Esophagus (tissue), 2 donors: ENCODE results near the gene AFF1. TPM values are rescaled to one million over a fixed set of nuclear protein-coding genes. Genes with fewer than 3 reads are reported as not detected.
"Not testable (repeated sequence)": the region's sequence is repeated elsewhere in the genome, so short reads cannot be mapped to it uniquely, and the experiment has no call there.

ENCODE experiments used
- H3K27ac ChIP-seq, 2 donors: one replicate each; pipeline ENCODE4 v1.5.1; 2013; ENCODE audit warnings: low read depth in 2 of 2, mild to moderate bottlenecking in 2 of 2, inconsistent platforms in 1 of 2, low read length in 1 of 2, moderate library complexity in 1 of 2
- H3K27me3 ChIP-seq, 2 donors: one replicate each; pipeline ENCODE4 v1.6.1; 2013; ENCODE audit warnings: low read length in 2 of 2, control low read depth in 1 of 2, mild to moderate bottlenecking in 1 of 2; ENCODE audit not compliant: insufficient read depth in 2 of 2, control insufficient read depth in 1 of 2
- H3K36me3 ChIP-seq, 2 donors: one replicate each; pipeline ENCODE4 v1.6.1; 2013; ENCODE audit warnings: low read length in 1 of 2; ENCODE audit not compliant: control insufficient read depth in 2 of 2, insufficient read depth in 2 of 2
- H3K4me1 ChIP-seq, 2 donors: one replicate each; pipeline ENCODE4 v1.6.1; 2013; ENCODE audit warnings: low read length in 1 of 2; ENCODE audit not compliant: control insufficient read depth in 2 of 2, insufficient read depth in 2 of 2
- H3K4me3 ChIP-seq, 2 donors: one replicate each; pipeline ENCODE4 v1.5.1; 2013; ENCODE audit warnings: low read length in 2 of 2, mild to moderate bottlenecking in 2 of 2, low read depth in 1 of 2, moderate library complexity in 1 of 2
- H3K9me3 ChIP-seq, 2 donors: one replicate each; pipeline ENCODE4 v1.6.1; 2013; ENCODE audit warnings: mild to moderate bottlenecking in 2 of 2, low read depth in 1 of 2, low read length in 1 of 2, moderate library complexity in 1 of 2; ENCODE audit not compliant: control insufficient read depth in 2 of 2, insufficient read depth in 1 of 2
- WGBS, 2 donors: extraction: QIAGEN DNeasy Blood & Tissue Kit; methylation state at CpG; one replicate each; pipeline ENCODE4 v1.1.7; 2013; 5-methylcytosine and 5-hydroxymethylcytosine counted together
- polyA plus RNA-seq, 2 donors: library from polyadenylated mRNA; stranded (reverse); fragments of 200-250 nt; gene quantifications; one replicate each; pipeline ENCODE4 v1.2.3, GENCODE V29; 2013
- donor health status: healthy with polysubstance abuse.
- donor health status: Bipolar disorder and iron deficiency.

The AFF1 gene
- polyA plus RNA-seq, 2 donors = 7.5 to 10.4 TPM

DNA sequence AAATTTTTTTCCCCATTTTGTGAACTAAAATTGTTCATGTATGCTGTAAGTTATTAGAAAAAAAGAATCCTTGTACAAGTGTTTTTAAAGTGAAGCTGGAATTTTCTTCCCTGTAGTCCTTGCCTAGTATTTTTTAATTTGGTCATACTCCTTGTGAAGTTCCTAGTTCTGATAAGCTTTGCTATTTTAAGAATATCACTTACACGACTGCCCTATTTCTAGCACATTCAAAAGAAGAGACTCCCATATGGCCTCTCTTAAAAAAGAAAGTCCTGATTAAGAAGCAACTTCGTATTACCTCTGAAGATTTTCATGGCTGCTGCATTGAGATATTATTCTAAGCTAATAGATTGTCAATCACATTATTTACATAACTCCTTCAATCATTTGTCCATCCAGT is 198.4 kb downstream of the AFF1 start:
- Histone ChIP-seq H3K36me3 (peaks cover 20 to 24% of the 10 kb centered on the region in 2 donors), H3K27me3 (no peaks in the 10 kb centered on the region), H3K4me1 (no peaks in the 10 kb centered on the region), H3K9me3 (no peaks in the 10 kb centered on the region), H3K27ac (no peak overlapping the region), H3K4me3 (no peak overlapping the region)
- 81 to 85% methylated on average over 2 of the region's 2 CpGs for WGBS, 2 donors

DNA sequence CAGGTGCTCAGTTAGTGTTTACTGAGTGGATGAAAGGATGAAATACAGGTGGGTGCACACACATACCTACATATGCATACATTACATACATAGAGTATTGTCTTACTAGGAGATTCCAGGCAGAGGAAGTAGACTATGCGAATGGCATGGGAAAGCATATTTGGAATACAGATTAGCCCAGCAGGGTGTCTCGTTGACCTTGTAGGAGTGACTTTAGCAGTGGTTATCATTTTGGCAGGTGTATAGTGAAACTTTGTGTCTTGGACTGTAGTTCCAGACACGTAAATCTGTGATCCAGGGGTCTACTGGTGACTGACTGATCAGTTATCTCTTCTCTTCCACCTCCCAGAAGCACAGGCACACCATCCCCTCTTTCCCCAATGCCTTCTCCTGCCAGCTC is 199.3 kb downstream of the AFF1 start:
- peaks cover 20% of the 10 kb centered on the region in 2 donors for H3K36me3 ChIP-seq
- no peaks in the 10 kb centered on the region for H3K27me3 ChIP-seq
- no peak overlapping the region for H3K27ac ChIP-seq
- H3K9me3 ChIP-seq = no peaks in the 10 kb centered on the region
- WGBS, 2 donors = 75 to 83% methylated on average over 3 of the region's 3 CpGs
- no peaks in the 10 kb centered on the region for H3K4me1 ChIP-seq
- H3K4me3 ChIP-seq = no peak overlapping the region

GRCh38 chr4:87141428-87141827 is 206.6 kb downstream of the AFF1 start:
- no peaks in the 10 kb centered on the region for H3K27me3 ChIP-seq
- no peak overlapping the region for H3K4me3 ChIP-seq
- no peak overlapping the region for H3K27ac ChIP-seq
- 56 to 71% methylated on average over 3 of the region's 3 CpGs for WGBS, 2 donors
- no peaks in the 10 kb centered on the region for H3K9me3 ChIP-seq
- H3K4me1 ChIP-seq = no peaks in the 10 kb centered on the region
- H3K36me3 ChIP-seq = peaks cover 4 to 5% of the 10 kb centered on the region in 2 donors

- Histone ChIP-seq H3K27ac (no peak overlapping the region), H3K27me3 (no peaks in the 10 kb centered on the region), H3K4me3 (no peak overlapping the region), H3K4me1 (no peaks in the 10 kb centered on the region), H3K9me3 (no peaks in the 10 kb centered on the region), H3K36me3 (peaks cover 3 to 5% of the 10 kb centered on the region in 2 donors)
- 65 to 83% methylated on average over 2 of the region's 2 CpGs for WGBS, 2 donors
These were observed 209.5 kb downstream of the AFF1 start for GRCh38 chr4:87144356-87144755.

GRCh38 chr4:87145934-87146333 is 211.1 kb downstream of the AFF1 start:
- not testable (repeated sequence) for H3K27ac ChIP-seq, H3K27me3 ChIP-seq, H3K4me1 ChIP-seq, H3K4me3 ChIP-seq, H3K36me3 ChIP-seq, H3K9me3 ChIP-seq
- 96 to 97% methylated on average over 6 of the region's 6 CpGs for WGBS, 2 donors

GRCh38 chr4:87147116-87147515 is 212.3 kb downstream of the AFF1 start:
- Histone ChIP-seq H3K9me3 (no peaks in the 10 kb centered on the region), H3K36me3 (peaks cover 0 to 3% of the 10 kb centered on the region in 2 donors), H3K4me3 (no peak overlapping the region), H3K27me3 (no peaks in the 10 kb centered on the region), H3K27ac (no peak overlapping the region), H3K4me1 (no peaks in the 10 kb centered on the region)
- WGBS, 2 donors = 76 to 87% methylated on average over 3 of the region's 3 CpGs

DNA sequence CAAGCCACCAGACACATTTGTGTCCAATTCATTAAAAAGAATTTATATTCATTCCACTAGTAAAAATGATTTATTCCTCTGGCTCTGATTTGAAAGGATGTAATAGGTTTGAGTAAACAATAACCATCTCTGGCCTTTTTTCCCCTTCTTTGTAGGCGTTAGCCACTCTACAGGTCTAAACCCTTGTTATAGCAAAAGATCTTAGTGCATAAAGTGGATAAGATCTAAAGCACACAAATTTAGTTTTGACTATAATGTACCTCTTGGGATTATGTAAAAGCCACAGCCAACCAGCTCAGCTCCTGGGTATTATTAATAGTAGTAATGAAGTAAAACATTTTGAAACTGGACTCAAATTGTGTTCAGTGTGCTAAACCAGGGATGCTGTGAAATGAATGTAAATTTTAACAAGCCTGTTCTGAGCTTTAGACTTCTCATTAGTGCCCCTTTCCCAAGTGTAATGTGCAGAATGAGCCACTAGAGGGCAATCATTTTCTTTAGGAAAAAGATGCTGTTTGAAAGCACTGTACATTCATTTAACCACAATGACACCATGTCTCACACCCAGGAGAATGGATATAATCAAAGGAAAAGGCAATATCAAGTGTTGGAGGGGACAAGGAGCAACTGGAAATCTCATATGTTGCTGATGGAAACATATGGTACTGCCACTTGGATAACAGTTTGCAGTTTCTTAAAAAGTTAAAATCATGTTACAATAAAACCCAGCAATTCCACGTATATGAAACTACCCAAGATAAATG is 215.9 kb downstream of the AFF1 start:
- 40 to 42% methylated on average over 2 of the region's 2 CpGs for WGBS, 2 donors
- Histone ChIP-seq H3K4me3 (no peak overlapping the region), H3K27me3 (no peaks in the 10 kb centered on the region), H3K4me1 (no peaks in the 10 kb centered on the region), H3K27ac (no peak overlapping the region), H3K9me3 (no peaks in the 10 kb centered on the region), H3K36me3 (no peaks in the 10 kb centered on the region)

- no peaks in the 10 kb centered on the region for H3K36me3 ChIP-seq
- 67 to 71% methylated on average over 1 of the region's 1 CpG for WGBS, 2 donors
- no peaks in the 10 kb centered on the region for H3K4me1 ChIP-seq
- no peak overlapping the region for H3K4me3 ChIP-seq
- no peaks in the 10 kb centered on the region for H3K27me3 ChIP-seq
- no peaks in the 10 kb centered on the region for H3K9me3 ChIP-seq
- no peak overlapping the region for H3K27ac ChIP-seq
These were observed 216.9 kb downstream of the AFF1 start for GRCh38 chr4:87151730-87152129.

- H3K9me3 ChIP-seq = no peaks in the 10 kb centered on the region
- no peak overlapping the region for H3K27ac ChIP-seq
- H3K36me3 ChIP-seq = no peaks in the 10 kb centered on the region
- no peaks in the 10 kb centered on the region for H3K27me3 ChIP-seq
- H3K4me3 ChIP-seq = no peak overlapping the region
- 77 to 83% methylated on average over 14 of the region's 14 CpGs for WGBS, 2 donors
- H3K4me1 ChIP-seq = no peaks in the 10 kb centered on the region
These were observed 217.7 kb downstream of the AFF1 start for GRCh38 chr4:87152310-87153041.
